Measurements from ENCODE around the gene MPST. TPM values are rescaled to one million over a fixed set of nuclear protein-coding genes. Genes with fewer than 3 reads are reported as not detected.
"Not testable (repeated sequence)": the region's sequence is repeated elsewhere in the genome, so short reads cannot be mapped to it uniquely, and the experiment has no call there.

MPST gene
- total RNA-seq, 4 donors from 2014 or later, result 128 to 498 (median 394) TPM

- no peaks in the 10 kb centered on the region for H3K27me3 ChIP-seq
- no peak overlapping the region for H3K4me3 ChIP-seq
- DNase-seq, result no peak
- no peaks in the 10 kb centered on the region for H3K36me3 ChIP-seq
- H3K4me1 ChIP-seq, result no peaks in the 10 kb centered on the region
- TF ChIP-seq CTCF (IDR thresholded peaks at IDR 0.05) (no peak), POLR2A (IDR thresholded peaks at IDR 0.05) (no peak)
- peaks cover 0 to 13% (median 5%) of the 10 kb centered on the region in 4 donors for H3K9me3 ChIP-seq
- no peak overlapping the region for H3K27ac ChIP-seq
These were observed 31.3 kb upstream of the MPST start for GRCh38 chr22:36988075-36988832.

DNA sequence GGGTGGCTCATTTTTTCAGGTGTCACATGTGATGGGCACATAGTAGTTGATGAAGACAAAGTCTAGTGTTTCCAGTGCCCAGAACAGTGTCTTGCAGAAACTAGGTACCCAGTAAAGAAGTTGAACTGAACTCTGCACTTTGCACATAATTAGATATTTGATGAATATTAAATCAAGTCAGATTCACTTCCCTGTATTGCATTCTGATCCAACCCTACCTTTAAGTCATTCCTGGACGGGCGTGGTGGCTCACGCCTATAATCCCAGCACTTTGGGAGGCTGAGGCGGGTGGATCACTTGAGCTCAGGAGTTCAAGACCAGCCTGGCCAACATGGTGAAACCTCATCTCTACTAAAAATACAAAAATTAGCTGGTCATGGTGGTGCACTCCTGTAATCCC, 30.5 kb upstream of the MPST start:
- Histone ChIP-seq H3K27ac (peak overlapping the region in 1 of 4 donors; percentile 60), H3K9me3 (peaks cover 0 to 13% (median 5%) of the 10 kb centered on the region in 4 donors)
- not testable (repeated sequence) for H3K4me3 ChIP-seq, H3K4me1 ChIP-seq, H3K36me3 ChIP-seq, H3K27me3 ChIP-seq
- peak in 1 of 3 donors; percentile 66 for DNase-seq

GRCh38 chr22:36990457-36990856, 29.1 kb upstream of the MPST start:
- TF ChIP-seq CTCF (IDR thresholded peaks at IDR 0.05) (no peak), POLR2A (IDR thresholded peaks at IDR 0.05) (no peak)

GRCh38 chr22:36991206-36991605, 28.3 kb upstream of the MPST start:
- no peak overlapping the region for H3K4me3 ChIP-seq
- no peak for DNase-seq
- TF ChIP-seq CTCF (IDR thresholded peaks at IDR 0.05), result no peak
- no peak for TF ChIP-seq POLR2A (IDR thresholded peaks at IDR 0.05)
- H3K4me1 ChIP-seq, result no peaks in the 10 kb centered on the region
- H3K27me3 ChIP-seq, result no peaks in the 10 kb centered on the region
- H3K36me3 ChIP-seq, result no peaks in the 10 kb centered on the region
- no peak overlapping the region for H3K27ac ChIP-seq
- peaks cover 0 to 4% (median 2%) of the 10 kb centered on the region in 4 donors for H3K9me3 ChIP-seq

More at GRCh38 chr22:36990457-36990856, 29.1 kb upstream of the MPST start:
- no peaks in the 10 kb centered on the region for H3K27me3 ChIP-seq
- no peak overlapping the region for H3K27ac ChIP-seq
- H3K4me1 ChIP-seq, result no peaks in the 10 kb centered on the region
- H3K4me3 ChIP-seq, result no peak overlapping the region
- H3K9me3 ChIP-seq, result peaks cover 0 to 11% (median 5%) of the 10 kb centered on the region in 4 donors
- no peak for DNase-seq
- no peaks in the 10 kb centered on the region for H3K36me3 ChIP-seq

- no peak for TF ChIP-seq CTCF (IDR thresholded peaks at IDR 0.05)
- no peak for TF ChIP-seq POLR2A (IDR thresholded peaks at IDR 0.05)
- H3K9me3 ChIP-seq, result no peaks in the 10 kb centered on the region
- no peak overlapping the region for H3K4me3 ChIP-seq
- H3K27me3 ChIP-seq, result no peaks in the 10 kb centered on the region
- H3K27ac ChIP-seq, result no peak overlapping the region
- no peaks in the 10 kb centered on the region for H3K4me1 ChIP-seq
- no peak for DNase-seq
- H3K36me3 ChIP-seq, result no peaks in the 10 kb centered on the region
These were observed 21.8 kb upstream of the MPST start for GRCh38 chr22:36997746-36998145.

- H3K27ac ChIP-seq, result peak overlapping the region in 1 of 4 donors; percentile 65
- TF ChIP-seq CTCF (IDR thresholded peaks at IDR 0.05) (peak in 1 of 6 experiments; percentile 39), POLR2A (IDR thresholded peaks at IDR 0.05) (no peak)
- no peaks in the 10 kb centered on the region for H3K4me1 ChIP-seq
- no peak overlapping the region for H3K4me3 ChIP-seq
- H3K27me3 ChIP-seq, result no peaks in the 10 kb centered on the region
- H3K9me3 ChIP-seq, result no peaks in the 10 kb centered on the region
- DNase-seq, result peak in 1 of 3 donors; percentile 71
- no peaks in the 10 kb centered on the region for H3K36me3 ChIP-seq
These were observed 20.8 kb upstream of the MPST start for GRCh38 chr22:36998620-36999351.
